HG03159 (cell line): ENCODE data around the gene CFD.
"Not testable (repeated sequence)": the region's sequence is repeated elsewhere in the genome, so short reads cannot be mapped to it uniquely, and the experiment has no call there.

Experiments
- ATAC-seq: cut with Tn5 transposase; IDR thresholded peaks from one replicate; pipeline ENCODE4 v1.9.1; 2021; ENCODE audit warnings: mild to moderate bottlenecking, moderate library complexity; ENCODE audit not compliant: unreplicated experiment

CFD gene

GRCh38 chr19:870963-871401 lies 11.5 kb downstream of the CFD start:
- no peak for ATAC-seq

GRCh38 chr19:871446-872265 lies 12.2 kb downstream of the CFD start:
- no peak for ATAC-seq

- no peak for ATAC-seq
Measured at GRCh38 chr19:872266-872951, 12.9 kb downstream of the CFD start.

- ATAC-seq = no peak
Measured at GRCh38 chr19:873084-873483, 13.6 kb downstream of the CFD start.

- no peak for ATAC-seq
Measured at GRCh38 chr19:873561-874041, 14.1 kb downstream of the CFD start.

GRCh38 chr19:875265-875879 lies 15.9 kb downstream of the CFD start:
- no peak for ATAC-seq

- no peak for ATAC-seq
Measured at GRCh38 chr19:876089-876488, 16.6 kb downstream of the CFD start.

- ATAC-seq = no peak
Measured at GRCh38 chr19:876780-877314, 17.4 kb downstream of the CFD start.

- ATAC-seq = not testable (repeated sequence)
Measured at GRCh38 chr19:877992-878660, 18.7 kb downstream of the CFD start.

GRCh38 chr19:878751-879561 lies 19.5 kb downstream of the CFD start:
- ATAC-seq = not testable (repeated sequence)

- ATAC-seq = no peak
Measured at GRCh38 chr19:879711-880438, 20.4 kb downstream of the CFD start.

GRCh38 chr19:881385-882071 lies 22.1 kb downstream of the CFD start:
- ATAC-seq = no peak

- ATAC-seq = no peak
Measured at GRCh38 chr19:882871-883497, 23.5 kb downstream of the CFD start.

GRCh38 chr19:883661-884211 lies 24.3 kb downstream of the CFD start:
- ATAC-seq = no peak

- ATAC-seq = no peak
Measured at GRCh38 chr19:884420-885211, 25.2 kb downstream of the CFD start.

GRCh38 chr19:885536-886224 lies 26.2 kb downstream of the CFD start:
- no peak for ATAC-seq

- ATAC-seq = no peak
Measured at GRCh38 chr19:887072-887471, 27.6 kb downstream of the CFD start.
